GM18511 (cell line): Measurements from ENCODE around the gene PSMD13.

ENCODE experiments used
- ATAC-seq: cut with Tn5 transposase; IDR thresholded peaks from one replicate; pipeline ENCODE4 v1.9.1; 2021; ENCODE audit warnings: mild to moderate bottlenecking, moderate library complexity; ENCODE audit not compliant: unreplicated experiment

Gene PSMD13

DNA sequence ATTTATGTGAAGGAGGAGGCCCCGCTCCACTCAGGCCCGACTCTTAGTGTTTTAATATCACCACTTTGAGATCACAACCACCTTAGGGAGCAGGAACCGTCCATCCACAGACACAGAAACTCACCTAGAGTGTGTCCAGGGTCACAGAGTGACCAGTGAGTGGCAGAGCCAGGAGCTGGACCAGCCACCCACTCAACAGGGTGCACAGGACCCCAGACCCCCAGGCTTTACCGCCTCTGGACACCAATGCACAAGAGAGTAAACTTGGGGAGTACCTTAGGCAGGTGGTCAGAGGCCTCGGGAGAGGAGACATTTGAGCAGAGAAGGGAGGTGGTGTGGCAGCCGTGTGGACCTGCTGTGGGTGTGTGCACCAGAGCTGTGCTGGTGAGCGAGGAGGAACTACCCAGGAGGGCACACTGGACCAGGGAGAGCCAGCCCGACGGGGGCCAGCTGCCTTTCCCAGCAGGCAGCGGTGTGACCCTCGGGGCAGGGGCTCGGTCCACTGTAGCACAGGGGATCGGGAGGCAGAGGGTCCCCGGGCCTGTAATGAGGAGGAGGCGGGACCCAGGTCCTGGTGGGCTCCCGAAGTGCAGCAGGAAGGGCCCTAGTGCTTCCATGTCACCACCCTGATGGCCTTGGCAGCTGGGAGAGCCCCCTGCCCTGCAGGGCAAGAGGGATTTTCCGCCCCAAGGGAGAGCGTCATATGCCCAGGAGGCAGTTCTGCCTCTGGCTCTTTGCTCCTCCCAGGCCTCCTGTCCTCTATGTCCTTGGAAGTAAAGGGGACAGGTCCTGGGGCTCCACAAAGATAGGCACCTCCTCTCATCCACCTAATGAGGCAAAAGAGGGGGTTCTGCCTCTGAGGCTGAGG lies 33.9 kb downstream of the PSMD13 start:
- ATAC-seq = no peak

- ATAC-seq = no peak
These were observed 34.5 kb downstream of the PSMD13 start for GRCh38 chr11:271319-271715.

GRCh38 chr11:272195-272930 lies 35.6 kb downstream of the PSMD13 start:
- no peak for ATAC-seq

GRCh38 chr11:272931-273198 lies 36.1 kb downstream of the PSMD13 start:
- ATAC-seq = no peak

DNA sequence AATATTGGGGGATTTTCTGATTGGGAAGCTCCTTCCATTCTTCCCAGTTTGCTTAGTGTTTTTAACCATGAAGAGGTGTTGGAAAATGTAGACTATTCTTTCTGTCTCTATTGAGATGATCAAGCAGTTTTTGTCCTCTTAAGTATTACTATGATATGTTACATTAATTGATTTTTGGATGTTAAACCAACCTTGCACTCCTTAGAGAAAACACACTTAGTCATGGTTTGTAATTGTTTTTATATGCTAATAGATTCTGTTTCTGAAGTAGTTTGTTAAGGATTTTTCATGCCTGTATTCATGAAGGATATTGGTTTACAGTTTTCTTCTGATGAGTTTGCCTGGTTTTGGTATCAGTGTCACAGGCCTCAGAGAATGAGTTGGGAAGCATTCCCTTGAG lies 39.4 kb downstream of the PSMD13 start:
- no peak for ATAC-seq

- ATAC-seq = no peak
These were observed 41.5 kb downstream of the PSMD13 start, which contains the start of gene NLRP6 for GRCh38 chr11:278001-278951. NLRP6 (plus strand) TSS chr11:278407; CDS start chr11:278570, 163 bp downstream.

DNA sequence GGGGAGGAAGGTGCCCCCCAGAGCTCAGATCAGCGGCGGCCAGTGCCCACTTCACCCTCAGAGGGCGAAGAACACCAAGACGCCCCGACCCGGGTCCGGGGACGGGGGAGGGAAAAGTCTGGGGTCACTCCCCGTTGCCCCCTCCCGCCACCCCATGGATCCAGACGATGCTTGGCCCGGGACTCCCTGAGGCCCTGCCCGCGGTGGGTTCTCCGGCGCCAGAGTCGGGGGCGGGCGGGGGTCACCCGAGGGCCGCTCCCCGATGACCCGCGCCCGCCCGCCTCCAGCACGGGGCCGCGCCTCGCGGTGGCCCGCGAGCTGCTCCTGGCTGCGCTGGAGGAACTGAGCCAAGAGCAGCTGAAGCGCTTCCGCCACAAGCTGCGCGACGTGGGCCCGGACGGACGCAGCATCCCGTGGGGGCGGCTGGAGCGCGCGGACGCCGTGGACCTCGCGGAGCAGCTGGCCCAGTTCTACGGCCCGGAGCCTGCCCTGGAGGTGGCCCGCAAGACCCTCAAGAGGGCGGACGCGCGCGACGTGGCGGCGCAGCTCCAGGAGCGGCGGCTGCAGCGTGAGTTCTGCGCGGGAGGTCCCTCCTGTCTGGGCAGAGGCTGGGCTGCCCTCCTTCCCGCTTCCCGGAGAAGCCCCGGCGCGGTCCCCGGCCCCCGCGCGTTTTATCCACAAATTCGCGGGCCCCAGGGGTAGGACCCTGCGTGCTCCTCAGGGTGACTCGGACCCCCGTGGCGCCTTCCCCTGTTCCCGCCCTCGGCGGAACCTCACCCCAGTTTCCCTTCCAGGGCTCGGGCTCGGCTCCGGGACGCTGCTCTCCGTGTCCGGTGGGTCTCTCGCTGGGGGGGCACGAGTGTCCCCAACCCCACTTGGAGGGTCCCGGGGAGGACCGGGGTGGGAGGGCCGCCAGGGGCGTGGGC lies 42.5 kb downstream of the PSMD13 start:
- ATAC-seq = no peak

- ATAC-seq = no peak
These were observed 43.4 kb downstream of the PSMD13 start for GRCh38 chr11:279966-280705.

DNA sequence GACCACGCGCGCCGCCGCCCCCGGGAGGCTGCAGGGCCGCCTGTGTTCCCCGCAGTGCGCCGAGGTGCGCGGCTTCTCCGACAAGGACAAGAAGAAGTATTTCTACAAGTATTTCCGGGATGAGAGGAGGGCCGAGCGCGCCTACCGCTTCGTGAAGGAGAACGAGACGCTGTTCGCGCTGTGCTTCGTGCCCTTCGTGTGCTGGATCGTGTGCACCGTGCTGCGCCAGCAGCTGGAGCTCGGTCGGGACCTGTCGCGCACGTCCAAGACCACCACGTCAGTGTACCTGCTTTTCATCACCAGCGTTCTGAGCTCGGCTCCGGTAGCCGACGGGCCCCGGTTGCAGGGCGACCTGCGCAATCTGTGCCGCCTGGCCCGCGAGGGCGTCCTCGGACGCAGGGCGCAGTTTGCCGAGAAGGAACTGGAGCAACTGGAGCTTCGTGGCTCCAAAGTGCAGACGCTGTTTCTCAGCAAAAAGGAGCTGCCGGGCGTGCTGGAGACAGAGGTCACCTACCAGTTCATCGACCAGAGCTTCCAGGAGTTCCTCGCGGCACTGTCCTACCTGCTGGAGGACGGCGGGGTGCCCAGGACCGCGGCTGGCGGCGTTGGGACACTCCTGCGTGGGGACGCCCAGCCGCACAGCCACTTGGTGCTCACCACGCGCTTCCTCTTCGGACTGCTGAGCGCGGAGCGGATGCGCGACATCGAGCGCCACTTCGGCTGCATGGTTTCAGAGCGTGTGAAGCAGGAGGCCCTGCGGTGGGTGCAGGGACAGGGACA lies 44.1 kb downstream of the PSMD13 start:
- no peak for ATAC-seq

DNA sequence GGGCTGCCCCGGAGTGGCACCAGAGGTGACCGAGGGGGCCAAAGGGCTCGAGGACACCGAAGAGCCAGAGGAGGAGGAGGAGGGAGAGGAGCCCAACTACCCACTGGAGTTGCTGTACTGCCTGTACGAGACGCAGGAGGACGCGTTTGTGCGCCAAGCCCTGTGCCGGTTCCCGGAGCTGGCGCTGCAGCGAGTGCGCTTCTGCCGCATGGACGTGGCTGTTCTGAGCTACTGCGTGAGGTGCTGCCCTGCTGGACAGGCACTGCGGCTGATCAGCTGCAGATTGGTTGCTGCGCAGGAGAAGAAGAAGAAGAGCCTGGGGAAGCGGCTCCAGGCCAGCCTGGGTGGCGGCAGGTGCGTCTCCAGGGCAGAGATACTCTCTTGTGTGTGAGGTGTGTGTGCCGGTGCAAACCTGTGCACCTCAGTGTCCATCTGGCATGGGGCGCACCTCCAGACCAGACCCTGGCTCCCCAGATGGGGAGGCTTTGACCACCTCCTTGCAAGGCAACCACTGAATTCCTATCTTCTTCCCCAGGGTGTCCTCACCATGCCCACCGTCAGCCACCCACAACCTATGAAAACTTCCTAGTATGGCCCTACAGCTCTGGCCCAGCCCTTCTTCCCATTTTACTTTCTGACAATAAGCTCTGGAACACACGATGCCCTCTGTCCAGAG lies 44.8 kb downstream of the PSMD13 start:
- ATAC-seq = no peak

- no peak for ATAC-seq
These were observed 45.4 kb downstream of the PSMD13 start for GRCh38 chr11:282171-282570.

DNA sequence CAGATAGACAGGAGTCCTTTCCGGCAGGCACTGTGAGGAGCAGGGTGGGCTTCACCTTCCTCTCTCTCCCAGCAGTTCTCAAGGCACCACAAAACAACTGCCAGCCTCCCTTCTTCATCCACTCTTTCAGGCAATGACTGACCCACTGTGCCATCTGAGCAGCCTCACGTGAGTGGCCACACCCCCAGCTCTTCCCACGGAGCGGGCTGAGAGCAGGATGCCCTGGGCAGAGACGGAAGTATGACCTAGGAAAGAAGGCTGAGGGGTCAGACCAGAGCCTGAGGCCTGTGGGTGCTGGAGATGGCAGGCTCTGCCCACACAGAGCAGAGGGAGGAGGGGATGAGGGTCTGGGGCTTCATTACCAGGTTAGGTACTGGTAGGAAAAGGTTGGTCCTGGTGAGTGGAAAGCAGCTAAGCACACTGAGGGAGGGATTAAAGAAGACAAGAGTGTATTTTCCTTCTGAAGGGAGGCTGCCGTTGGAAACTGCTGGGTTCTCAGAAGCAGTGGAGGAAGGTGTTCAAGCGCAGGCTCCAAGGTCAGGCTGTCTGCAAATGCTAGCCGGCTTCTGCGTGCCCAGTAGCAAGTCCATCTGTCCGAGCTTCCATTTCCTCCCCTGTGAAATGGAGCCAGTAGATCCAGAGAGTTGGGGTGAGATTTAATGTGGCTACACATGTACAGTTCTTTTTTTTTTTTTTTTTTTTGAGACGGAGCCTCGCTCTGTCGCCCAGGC lies 46.0 kb downstream of the PSMD13 start:
- no peak for ATAC-seq

- no peak for ATAC-seq
These were observed 46.8 kb downstream of the PSMD13 start for GRCh38 chr11:283405-284104.

GRCh38 chr11:284105-285020 lies 47.6 kb downstream of the PSMD13 start:
- no peak for ATAC-seq

GRCh38 chr11:285021-285893 lies 48.5 kb downstream of the PSMD13 start:
- ATAC-seq = no peak
